ENCODE results near the gene GALNT16.

GRCh38 chr14:69331206-69331605 is 71.2 kb downstream of the GALNT16 start:
- TF ChIP-seq CTCF (IDR thresholded peaks at IDR 0.05) (no peak), POLR2A (IDR thresholded peaks at IDR 0.05) (no peak), EP300 (IDR thresholded peaks at IDR 0.05) (no peak), POLR2AphosphoS5 (IDR thresholded peaks at IDR 0.05) (no peak)

Data from suprapubic skin (tissue), 4 donors.